ENCODE measurements around the gene SFMBT2. TPM values are rescaled to one million over a fixed set of nuclear protein-coding genes. Genes with fewer than 3 reads are reported as not detected.

SFMBT2 gene
- total and polyA plus RNA-seq, 10 donors = 4.4 to 47.7 (median 34.8) TPM

GRCh38 chr10:7306147-7306546, 104.7 kb downstream of the SFMBT2 start:
- DNase-seq = no peak
- H3K36me3 ChIP-seq = peaks cover 0 to 21% (median 0%) of the 10 kb centered on the region in 6 donors
- peak overlapping the region in 4 of 8 donors; percentile 1 to 52 (median 34) for H3K27ac ChIP-seq
- peaks cover 0 to 50% (median 26%) of the 10 kb centered on the region in 6 donors for H3K4me1 ChIP-seq
- H3K9me3 ChIP-seq = peaks cover 0 to 7% (median 0%) of the 10 kb centered on the region in 8 donors
- H3K4me3 ChIP-seq = no peak overlapping the region
- TF ChIP-seq, protein P1, sequence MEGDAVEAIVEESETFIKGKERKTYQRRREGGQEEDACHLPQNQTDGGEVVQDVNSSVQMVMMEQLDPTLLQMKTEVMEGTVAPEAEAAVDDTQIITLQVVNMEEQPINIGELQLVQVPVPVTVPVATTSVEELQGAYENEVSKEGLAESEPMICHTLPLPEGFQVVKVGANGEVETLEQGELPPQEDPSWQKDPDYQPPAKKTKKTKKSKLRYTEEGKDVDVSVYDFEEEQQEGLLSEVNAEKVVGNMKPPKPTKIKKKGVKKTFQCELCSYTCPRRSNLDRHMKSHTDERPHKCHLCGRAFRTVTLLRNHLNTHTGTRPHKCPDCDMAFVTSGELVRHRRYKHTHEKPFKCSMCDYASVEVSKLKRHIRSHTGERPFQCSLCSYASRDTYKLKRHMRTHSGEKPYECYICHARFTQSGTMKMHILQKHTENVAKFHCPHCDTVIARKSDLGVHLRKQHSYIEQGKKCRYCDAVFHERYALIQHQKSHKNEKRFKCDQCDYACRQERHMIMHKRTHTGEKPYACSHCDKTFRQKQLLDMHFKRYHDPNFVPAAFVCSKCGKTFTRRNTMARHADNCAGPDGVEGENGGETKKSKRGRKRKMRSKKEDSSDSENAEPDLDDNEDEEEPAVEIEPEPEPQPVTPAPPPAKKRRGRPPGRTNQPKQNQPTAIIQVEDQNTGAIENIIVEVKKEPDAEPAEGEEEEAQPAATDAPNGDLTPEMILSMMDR (IDR thresholded peaks at IDR 0.05 in 8 of 11, conservative IDR thresholded peaks at IDR 0.05 in 3 of 11) = no peak
- no peak for TF ChIP-seq POLR2AphosphoS5 (IDR thresholded peaks at IDR 0.05)
- no peak for TF ChIP-seq POLR2A (IDR thresholded peaks at IDR 0.05)
- H3K27me3 ChIP-seq (replicated peaks in 1 of 7) = no peaks in the 10 kb centered on the region
- 43 to 69% (median 59%) methylated on average over 9 of the region's 9 CpGs for WGBS, 5 donors
- intact Hi-C loops (cut with DNase I; ENCODE audit: low total_unique reads) = no loop called here

GRCh38 chr10:7305053-7305452, 105.8 kb downstream of the SFMBT2 start:
- no peak for DNase-seq
- Histone ChIP-seq H3K36me3 (peaks cover 0 to 16% (median 0%) of the 10 kb centered on the region in 6 donors), H3K4me1 (peaks cover 0 to 60% (median 31%) of the 10 kb centered on the region in 6 donors), H3K4me3 (no peak overlapping the region), H3K27ac (no peak overlapping the region), H3K27me3 (replicated peaks in 1 of 7) (no peaks in the 10 kb centered on the region), H3K9me3 (peaks cover 0 to 7% (median 0%) of the 10 kb centered on the region in 8 donors)
- 86 to 95% (median 92%) methylated on average over 6 of the region's 6 CpGs for whole genome bisulfite sequencing, 5 donors
- TF ChIP-seq, protein P1 (IDR thresholded peaks at IDR 0.05 in 8 of 11, conservative IDR thresholded peaks at IDR 0.05 in 3 of 11) = no peak
- TF ChIP-seq POLR2A (IDR thresholded peaks at IDR 0.05) (no peak), POLR2AphosphoS5 (IDR thresholded peaks at IDR 0.05) (no peak)
- intact Hi-C loops (cut with DNase I; ENCODE audit: low total_unique reads) = no loop called here

GRCh38 chr10:7304110-7304509, 106.7 kb downstream of the SFMBT2 start:
- H3K4me3 ChIP-seq = no peak overlapping the region
- peaks cover 0 to 60% (median 32%) of the 10 kb centered on the region in 6 donors for H3K4me1 ChIP-seq
- H3K9me3 ChIP-seq = peaks cover 0 to 4% (median 0%) of the 10 kb centered on the region in 8 donors
- H3K27ac ChIP-seq = no peak overlapping the region
- H3K27me3 ChIP-seq (replicated peaks in 1 of 7) = no peaks in the 10 kb centered on the region
- WGBS, 5 donors = 67 to 84% (median 77%) methylated on average over 4 of the region's 4 CpGs
- intact Hi-C loops (cut with DNase I; ENCODE audit: low total_unique reads) = no loop called here
- DNase-seq = no peak
- no peak for TF ChIP-seq POLR2AphosphoS5 (IDR thresholded peaks at IDR 0.05)
- TF ChIP-seq, protein P1 (IDR thresholded peaks at IDR 0.05 in 8 of 11, conservative IDR thresholded peaks at IDR 0.05 in 3 of 11) = no peak
- TF ChIP-seq POLR2A (IDR thresholded peaks at IDR 0.05) = no peak
- H3K36me3 ChIP-seq = peaks cover 0 to 8% (median 0%) of the 10 kb centered on the region in 6 donors

DNA sequence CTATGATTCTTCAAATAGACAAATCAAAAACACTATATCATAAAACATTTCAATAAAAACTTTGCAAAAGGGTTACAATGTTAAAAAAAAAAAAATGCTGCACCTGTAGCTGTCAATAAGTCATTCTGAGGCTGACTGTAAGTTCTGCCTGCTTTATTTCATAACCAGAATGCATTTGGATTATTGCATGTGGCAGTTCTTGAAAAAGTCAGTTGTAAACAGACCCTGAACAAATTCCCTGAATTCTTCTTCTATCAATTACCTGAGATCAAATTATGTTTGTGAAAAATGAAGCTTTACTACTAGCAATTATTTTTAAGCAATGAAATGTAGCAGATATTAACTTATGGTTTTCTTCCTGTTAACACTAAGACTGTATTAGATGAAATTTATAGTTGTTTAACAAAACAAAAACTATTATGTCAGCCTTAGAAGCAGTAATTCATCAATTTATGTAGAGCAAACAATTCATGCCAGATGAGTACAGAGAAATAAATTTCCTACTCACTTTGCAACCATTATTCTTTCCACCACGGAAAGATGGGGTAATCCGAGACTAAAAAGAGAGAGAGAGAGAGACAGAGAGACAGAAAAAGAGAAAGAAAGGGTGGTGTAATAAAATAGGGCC, 107.8 kb downstream of the SFMBT2 start:
- H3K4me3 ChIP-seq = no peak overlapping the region
- H3K9me3 ChIP-seq = peaks cover 0 to 3% (median 0%) of the 10 kb centered on the region in 8 donors
- no peak overlapping the region for H3K27ac ChIP-seq
- H3K27me3 ChIP-seq (replicated peaks in 1 of 7) = no peaks in the 10 kb centered on the region
- intact Hi-C loops (cut with DNase I; ENCODE audit: low total_unique reads) = no loop called here
- TF ChIP-seq, protein P1 (IDR thresholded peaks at IDR 0.05 in 8 of 11, conservative IDR thresholded peaks at IDR 0.05 in 3 of 11) = no peak
- TF ChIP-seq POLR2AphosphoS5 (IDR thresholded peaks at IDR 0.05) (no peak), POLR2A (IDR thresholded peaks at IDR 0.05) (no peak)
- no peaks in the 10 kb centered on the region for H3K36me3 ChIP-seq
- peaks cover 0 to 59% (median 36%) of the 10 kb centered on the region in 6 donors for H3K4me1 ChIP-seq
- no peak for DNase-seq
- 35 to 81% (median 53%) methylated on average over 2 of the region's 2 CpGs for WGBS, 5 donors

Measured in spleen (tissue), 11 donors.